Measurements from ENCODE around the gene ZNRD2.

DNA sequence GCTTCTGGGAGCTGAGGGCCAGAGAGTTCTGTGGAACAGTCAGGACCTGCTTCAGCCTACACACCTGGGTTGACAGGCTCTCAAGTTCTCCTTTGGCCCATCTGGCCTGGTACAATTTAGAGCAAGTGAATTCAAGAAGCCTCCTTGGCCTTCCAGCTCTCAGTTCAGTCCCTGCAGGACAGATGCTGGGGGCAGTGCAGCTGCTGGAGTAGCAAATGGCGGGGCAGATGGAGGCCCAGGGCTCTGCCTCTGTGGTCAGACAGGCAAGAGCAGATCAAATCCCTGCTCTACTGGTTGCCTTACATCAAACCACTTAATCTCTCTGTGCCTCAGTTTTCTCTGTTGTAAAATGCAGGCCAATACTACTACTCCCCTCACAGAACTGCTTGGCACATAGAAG, 34.0 kb downstream of the ZNRD2 start:
- TF ChIP-seq, protein P1, sequence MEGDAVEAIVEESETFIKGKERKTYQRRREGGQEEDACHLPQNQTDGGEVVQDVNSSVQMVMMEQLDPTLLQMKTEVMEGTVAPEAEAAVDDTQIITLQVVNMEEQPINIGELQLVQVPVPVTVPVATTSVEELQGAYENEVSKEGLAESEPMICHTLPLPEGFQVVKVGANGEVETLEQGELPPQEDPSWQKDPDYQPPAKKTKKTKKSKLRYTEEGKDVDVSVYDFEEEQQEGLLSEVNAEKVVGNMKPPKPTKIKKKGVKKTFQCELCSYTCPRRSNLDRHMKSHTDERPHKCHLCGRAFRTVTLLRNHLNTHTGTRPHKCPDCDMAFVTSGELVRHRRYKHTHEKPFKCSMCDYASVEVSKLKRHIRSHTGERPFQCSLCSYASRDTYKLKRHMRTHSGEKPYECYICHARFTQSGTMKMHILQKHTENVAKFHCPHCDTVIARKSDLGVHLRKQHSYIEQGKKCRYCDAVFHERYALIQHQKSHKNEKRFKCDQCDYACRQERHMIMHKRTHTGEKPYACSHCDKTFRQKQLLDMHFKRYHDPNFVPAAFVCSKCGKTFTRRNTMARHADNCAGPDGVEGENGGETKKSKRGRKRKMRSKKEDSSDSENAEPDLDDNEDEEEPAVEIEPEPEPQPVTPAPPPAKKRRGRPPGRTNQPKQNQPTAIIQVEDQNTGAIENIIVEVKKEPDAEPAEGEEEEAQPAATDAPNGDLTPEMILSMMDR (IDR thresholded peaks at IDR 0.05; ENCODE audit: poor library complexity), result no peak
- no peak for TF ChIP-seq EZH2 (IDR thresholded peaks at IDR 0.05; ENCODE audit: borderline replicate concordance)
- TF ChIP-seq EZH2phosphoT487 (IDR thresholded peaks at IDR 0.05; ENCODE audit: low read depth, severe bottlenecking, unreplicated experiment), result no peak
